Endometrial microvascular endothelial cells (primary cell): Measurements from ENCODE around the gene NBEA. TPM values are rescaled to one million over a fixed set of nuclear protein-coding genes. Genes with fewer than 3 reads are reported as not detected.

Experiments used
- in situ Hi-C: cut with HindIII; loops from 2 replicates; pipeline ENCODE4 v1.10.0; 2017; ENCODE audit warnings: low sequenced_read_pairs, low pct_unique_long_range_greater_than_20kb; ENCODE audit errors: inconsistent ontology term
- total RNA-seq: library from RNA; depleted of rRNA; stranded (reverse); fragments of >200 nt; gene quantifications from one replicate; pipeline ENCODE4 v1.2.3, GENCODE V29; 2015; ENCODE audit errors: inconsistent ontology term

Gene NBEA
- total RNA-seq, 1 donor from 2014 or later, result 1.3 TPM

DNA sequence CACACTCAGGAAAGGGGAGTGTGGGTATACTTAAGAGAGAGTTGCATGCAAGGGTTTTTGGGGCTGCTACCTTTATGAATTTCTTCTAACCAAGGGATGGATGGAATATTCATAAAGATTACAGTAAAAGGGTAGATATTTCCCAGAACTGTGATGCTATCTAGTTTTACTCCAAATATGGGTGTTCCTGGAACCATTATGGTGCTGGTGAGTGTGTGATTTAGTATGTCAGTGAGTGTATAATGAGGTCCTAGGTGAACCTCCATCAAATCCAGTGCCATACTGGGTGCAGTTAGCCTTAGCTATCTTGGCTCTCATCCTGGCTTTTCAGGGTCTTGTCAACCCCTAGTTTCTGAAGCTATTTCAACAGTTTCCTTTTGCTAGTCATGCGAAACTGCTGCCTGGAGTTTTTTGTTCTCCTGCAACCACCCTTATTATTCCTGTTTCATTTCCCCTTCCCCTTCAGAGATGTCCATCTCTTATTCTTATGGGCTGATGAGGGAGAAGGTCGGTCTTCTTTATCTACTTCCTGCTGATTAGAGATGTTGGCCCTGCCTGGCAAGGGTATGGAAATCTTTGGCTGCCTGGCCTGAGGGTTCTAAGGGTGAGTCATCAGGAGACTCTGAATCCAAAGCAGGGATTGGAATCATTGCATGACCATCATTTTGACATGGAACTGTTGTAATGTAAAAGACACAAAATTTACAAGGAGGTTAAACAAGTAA is 202.3 kb downstream of the NBEA start:
- in situ Hi-C loops, result no loop called here

GRCh38 chr13:35146686-35147085 is 204.6 kb downstream of the NBEA start:
- in situ Hi-C loops, result no loop called here

- in situ Hi-C loops, result no loop called here
Observed at GRCh38 chr13:35157143-35157755, 215.2 kb downstream of the NBEA start.

GRCh38 chr13:35159041-35159440 is 217.0 kb downstream of the NBEA start:
- in situ Hi-C loops, result no loop called here

DNA sequence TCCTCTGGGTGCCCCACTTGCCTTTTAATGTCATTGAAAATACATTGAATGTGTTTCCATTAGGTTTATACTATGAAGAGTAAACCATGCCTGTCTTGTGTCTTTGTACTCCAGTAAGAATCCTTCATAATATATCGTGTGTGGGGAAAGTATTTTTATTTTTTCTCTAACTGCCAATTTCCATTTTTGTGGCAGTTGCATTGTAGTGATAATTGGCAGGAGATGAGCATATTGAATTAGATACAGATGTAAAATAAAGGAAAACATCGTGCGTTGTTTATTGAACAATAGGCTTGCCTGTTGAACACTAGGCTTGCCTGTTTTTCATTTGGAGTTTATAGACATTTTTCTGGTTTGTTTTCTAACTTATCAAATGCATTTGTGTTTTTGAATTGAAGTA is 218.8 kb downstream of the NBEA start:
- in situ Hi-C loops, result no loop called here

- in situ Hi-C loops, result no loop called here
Observed at GRCh38 chr13:35162420-35162819, 220.3 kb downstream of the NBEA start.

GRCh38 chr13:35163674-35164073 is 221.6 kb downstream of the NBEA start:
- in situ Hi-C loops, result no loop called here

DNA sequence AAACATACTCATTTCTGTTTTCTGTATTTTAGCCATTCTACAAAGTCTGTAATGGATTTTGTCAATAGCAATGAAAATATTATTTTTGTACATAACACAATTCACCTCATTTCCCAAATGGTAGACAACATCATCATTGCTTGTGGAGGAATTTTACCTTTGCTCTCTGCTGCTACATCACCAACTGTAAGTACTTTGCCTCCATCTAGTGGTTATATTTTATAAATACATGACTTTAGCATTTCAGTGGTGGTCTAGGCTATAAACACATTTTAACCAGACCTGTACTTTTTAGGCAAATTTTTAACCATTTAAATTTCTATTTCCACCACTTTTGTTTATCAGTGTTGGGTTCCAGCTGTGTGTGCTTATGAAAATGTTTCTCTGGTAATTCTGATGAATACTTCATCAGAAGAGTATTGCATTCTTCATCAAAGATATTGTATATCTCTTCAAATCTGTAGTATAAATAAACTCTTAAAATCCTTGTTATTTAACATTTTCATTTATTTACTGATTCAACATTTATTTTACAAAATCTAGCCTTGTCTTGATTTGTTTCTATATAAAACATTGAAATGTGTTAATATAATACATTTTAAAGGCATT is 222.4 kb downstream of the NBEA start:
- in situ Hi-C loops, result no loop called here

GRCh38 chr13:35165205-35165604 is 223.1 kb downstream of the NBEA start:
- in situ Hi-C loops, result no loop called here

DNA sequence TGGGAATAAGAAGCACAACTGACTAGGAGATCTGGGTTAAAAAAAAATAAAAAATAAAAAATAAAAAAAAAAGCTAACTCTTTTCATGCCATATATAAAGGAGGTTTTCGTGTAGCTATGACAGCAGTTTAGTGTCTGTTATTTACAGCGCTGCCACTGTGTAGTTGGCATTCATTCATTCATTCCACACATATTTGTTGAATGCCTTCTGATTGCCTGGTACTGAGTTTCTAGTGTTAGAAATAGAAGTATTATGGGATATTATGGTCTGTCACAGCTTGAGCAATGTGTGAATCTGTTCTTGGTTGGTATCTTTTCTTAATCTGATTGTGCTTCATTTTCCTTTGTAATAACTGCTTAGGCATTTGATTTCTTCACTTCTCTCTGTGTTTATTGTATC is 237.4 kb downstream of the NBEA start:
- in situ Hi-C loops, result no loop called here

DNA sequence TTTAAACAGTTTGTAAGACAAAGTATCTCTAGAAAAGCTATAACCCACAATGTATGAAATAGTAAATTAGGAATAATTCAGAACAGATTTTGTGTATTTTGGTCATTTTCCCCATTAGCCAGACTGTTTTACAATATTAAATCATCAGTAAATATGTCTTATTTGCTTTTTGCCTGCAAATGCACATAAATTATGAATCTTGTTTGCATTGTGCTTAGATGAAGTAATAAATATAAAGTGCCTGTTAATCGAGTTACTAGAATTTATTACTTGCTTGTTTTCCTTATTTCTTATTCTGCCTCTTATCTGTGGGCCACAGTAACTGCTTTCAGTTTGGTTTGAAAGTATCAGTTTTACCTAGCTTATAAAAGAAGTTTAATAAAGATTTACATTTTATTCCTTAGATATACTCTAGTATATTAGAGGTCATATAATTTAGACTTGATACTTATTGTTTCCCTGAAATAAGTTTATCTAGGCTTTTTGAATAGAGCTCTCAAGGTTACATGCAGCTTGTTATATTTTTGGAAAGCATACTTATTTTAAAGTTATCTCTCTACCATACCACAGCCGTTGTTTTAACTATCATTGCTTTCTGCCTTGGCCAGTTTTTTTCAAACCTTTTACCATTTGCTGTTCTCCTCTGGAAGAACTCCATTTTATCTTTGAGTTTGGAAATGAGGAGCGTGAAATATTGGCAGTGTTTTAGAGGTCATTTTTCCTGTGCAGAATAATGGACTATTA is 238.0 kb downstream of the NBEA start:
- in situ Hi-C loops, result no loop called here

- in situ Hi-C loops, result no loop called here
Observed at GRCh38 chr13:35190241-35190640, 248.2 kb downstream of the NBEA start.

- in situ Hi-C loops, result no loop called here
Observed at GRCh38 chr13:35191883-35192282, 249.8 kb downstream of the NBEA start.

GRCh38 chr13:35198613-35199200 is 256.6 kb downstream of the NBEA start:
- in situ Hi-C loops, result no loop called here

DNA sequence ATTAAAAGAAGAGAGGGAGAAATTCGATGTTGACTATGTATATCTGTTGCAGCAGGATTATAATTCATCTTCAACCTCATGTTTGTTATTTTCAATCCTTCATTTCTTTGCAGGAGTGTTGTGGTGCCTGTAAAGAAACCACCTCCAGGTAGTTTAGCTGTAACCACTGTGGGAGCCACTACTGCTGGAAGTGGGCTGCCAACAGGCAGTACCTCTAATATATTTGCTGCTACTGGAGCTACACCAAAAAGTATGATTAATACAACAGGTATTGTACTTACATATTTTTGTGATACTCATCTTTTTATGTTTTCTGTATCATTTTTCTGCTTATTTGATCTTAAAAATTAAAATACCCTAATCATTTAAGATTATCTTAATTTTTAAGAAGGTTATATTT is 266.5 kb downstream of the NBEA start:
- in situ Hi-C loops, result no loop called here

GRCh38 chr13:35210261-35210660 is 268.2 kb downstream of the NBEA start:
- in situ Hi-C loops, result no loop called here

DNA sequence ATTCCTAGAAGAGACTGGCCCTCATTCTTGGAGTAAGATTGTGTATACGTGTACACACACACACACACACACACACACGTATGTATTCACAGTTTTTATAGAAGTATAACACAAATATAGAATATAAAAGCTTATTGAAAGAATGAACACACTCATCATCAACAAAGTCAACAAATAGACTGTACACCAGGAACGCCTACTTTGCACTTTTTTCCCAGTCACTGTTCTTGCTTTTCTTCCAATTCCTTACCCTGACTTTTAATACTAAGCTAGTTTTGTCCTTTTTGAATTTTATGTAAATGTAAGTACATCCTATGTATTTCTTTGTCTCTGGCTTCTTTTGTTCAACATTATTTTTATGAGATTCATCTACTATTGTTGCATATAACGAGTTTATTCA is 269.9 kb downstream of the NBEA start:
- in situ Hi-C loops, result no loop called here

DNA sequence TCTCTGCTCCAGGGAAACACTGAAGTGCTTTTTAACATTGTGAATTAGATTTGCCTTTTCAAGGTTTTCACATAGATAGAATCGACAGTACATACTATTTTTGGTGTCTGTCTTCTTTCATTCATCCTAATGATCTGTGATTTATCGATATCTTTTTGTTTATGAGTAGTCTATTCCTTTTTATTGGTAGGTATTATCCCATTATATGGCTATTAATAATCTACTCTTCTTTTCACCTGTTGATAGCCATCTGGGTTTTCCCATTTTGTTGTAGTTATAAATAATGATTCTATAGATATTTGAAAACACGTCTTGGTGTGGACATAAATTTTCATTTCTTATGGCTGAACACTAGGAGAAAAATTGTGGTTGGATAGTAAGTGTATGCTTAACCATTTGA is 271.8 kb downstream of the NBEA start:
- in situ Hi-C loops, result no loop called here

DNA sequence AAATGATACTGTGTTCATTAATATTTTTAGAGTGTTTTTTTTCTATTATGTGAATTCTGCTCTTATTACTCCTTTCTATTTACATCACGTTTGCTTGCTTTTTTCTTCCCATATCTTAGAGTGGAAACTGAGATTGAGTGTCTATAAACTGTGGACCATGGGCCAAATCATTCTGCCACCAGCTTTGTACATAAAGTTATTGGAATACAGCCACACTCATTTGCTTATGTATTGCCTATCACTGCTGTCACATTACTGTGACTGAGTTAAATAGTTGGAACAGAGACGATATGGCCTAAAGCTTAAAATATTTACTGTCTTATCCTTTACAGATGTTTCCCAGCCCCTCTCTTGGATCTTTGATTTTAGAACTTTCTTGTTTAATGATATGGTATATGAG is 274.1 kb downstream of the NBEA start:
- in situ Hi-C loops, result no loop called here
